Esophagus squamous epithelium (tissue), 4 donors: ENCODE data around the gene RECQL.
"Not testable (repeated sequence)": the region's sequence is repeated elsewhere in the genome, so short reads cannot be mapped to it uniquely, and the experiment has no call there.

ENCODE experiments used
- POLR2A ChIP-seq, 4 donors: fragments of 450-650 bp; IDR thresholded peaks; one replicate each; pipeline ENCODE4 v1.6.1; 2017; ENCODE audit warnings: antibody characterized with exemption in 4 of 4, mild to moderate bottlenecking in 4 of 4, moderate library complexity in 3 of 4
- TF ChIP-seq, protein P1 (sequence below), 6 experiments: fragments of 450-650 bp in 4 of 6; fragments of 200-600 bp in 2 of 6; sonication (generic) in 2 of 6; IDR thresholded peaks; one replicate each; pipeline ENCODE4 v1.5.1; 2016 to 2019; ENCODE audit warnings: antibody characterized with exemption in 6 of 6, mild to moderate bottlenecking in 4 of 6, moderate library complexity in 4 of 6

DNA sequence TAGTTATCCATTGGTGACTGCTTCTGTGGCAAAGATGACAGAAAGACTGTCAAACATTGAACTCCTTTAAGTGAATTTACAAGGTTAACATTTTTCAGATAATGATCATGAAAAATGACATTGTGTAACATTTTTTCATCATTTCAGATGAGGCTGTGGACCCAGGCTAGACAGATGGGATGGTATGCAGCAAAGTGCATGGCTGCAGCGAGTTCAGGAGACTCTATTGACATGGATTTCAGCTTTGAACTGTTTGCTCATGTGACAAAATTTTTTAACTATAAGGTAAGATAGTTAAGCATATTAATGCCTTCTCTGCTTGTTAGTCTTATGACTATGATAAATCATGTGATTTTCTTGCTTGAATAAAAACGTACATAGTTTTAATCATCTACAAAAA, 34.1 kb downstream of the RECQL start:
- TF ChIP-seq, protein P1, sequence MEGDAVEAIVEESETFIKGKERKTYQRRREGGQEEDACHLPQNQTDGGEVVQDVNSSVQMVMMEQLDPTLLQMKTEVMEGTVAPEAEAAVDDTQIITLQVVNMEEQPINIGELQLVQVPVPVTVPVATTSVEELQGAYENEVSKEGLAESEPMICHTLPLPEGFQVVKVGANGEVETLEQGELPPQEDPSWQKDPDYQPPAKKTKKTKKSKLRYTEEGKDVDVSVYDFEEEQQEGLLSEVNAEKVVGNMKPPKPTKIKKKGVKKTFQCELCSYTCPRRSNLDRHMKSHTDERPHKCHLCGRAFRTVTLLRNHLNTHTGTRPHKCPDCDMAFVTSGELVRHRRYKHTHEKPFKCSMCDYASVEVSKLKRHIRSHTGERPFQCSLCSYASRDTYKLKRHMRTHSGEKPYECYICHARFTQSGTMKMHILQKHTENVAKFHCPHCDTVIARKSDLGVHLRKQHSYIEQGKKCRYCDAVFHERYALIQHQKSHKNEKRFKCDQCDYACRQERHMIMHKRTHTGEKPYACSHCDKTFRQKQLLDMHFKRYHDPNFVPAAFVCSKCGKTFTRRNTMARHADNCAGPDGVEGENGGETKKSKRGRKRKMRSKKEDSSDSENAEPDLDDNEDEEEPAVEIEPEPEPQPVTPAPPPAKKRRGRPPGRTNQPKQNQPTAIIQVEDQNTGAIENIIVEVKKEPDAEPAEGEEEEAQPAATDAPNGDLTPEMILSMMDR (IDR thresholded peaks at IDR 0.05), result not testable (repeated sequence)
- TF ChIP-seq POLR2A (IDR thresholded peaks at IDR 0.05), result not testable (repeated sequence)
